HFFc6 (cell line): Measurements from ENCODE around the gene CHST13. TPM values are rescaled to one million over a fixed set of nuclear protein-coding genes. Genes with fewer than 3 reads are reported as not detected.

Experiments
- DNase-seq: peaks from one replicate; pipeline ENCODE4 v3.0.0-alpha.2; 2018
- H3K27ac Mint-ChIP-seq: 2 replicates; pipeline ENCODE4 v1.8.0; 2020; ENCODE audit warnings: mild to moderate bottlenecking, mixed read lengths
- H3K27me3 Mint-ChIP-seq: 2 replicates; pipeline ENCODE4 v1.8.0; 2021; ENCODE audit warnings: mild to moderate bottlenecking, moderate library complexity, mixed read lengths; ENCODE audit not compliant: insufficient read depth
- H3K36me3 Mint-ChIP-seq: 2 replicates; pipeline ENCODE4 v1.8.0; 2021; ENCODE audit warnings: low read depth, mixed read lengths
- H3K4me1 Mint-ChIP-seq: 2 replicates; pipeline ENCODE4 v1.8.0; 2020; ENCODE audit warnings: low read depth, mixed read lengths
- H3K4me3 Mint-ChIP-seq: 2 replicates; pipeline ENCODE4 v1.8.0; 2020; ENCODE audit warnings: mild to moderate bottlenecking, moderate library complexity, mixed read lengths
- H3K9me3 Mint-ChIP-seq: 2 replicates; pipeline ENCODE4 v1.8.0; 2020; ENCODE audit warnings: mild to moderate bottlenecking, mixed read lengths
- total RNA-seq, 6 experiments: library from RNA; stranded (reverse); fragmentation: NEBNext Ultra II Directional; extraction: Animal tissue kit (Norgen Biotek cat#: 25700); gene quantifications; 2 replicates in 1 of 6; 3 replicates in 5 of 6; pipeline ENCODE4 v1.2.3, GENCODE V29; 2021
- TF ChIP-seq, protein P1 (sequence below): fragments of 200-600 bp; sonication (generic); IDR thresholded peaks from 2 replicates; pipeline ENCODE4 v1.5.0; 2021; ENCODE audit warnings: antibody characterized with exemption, mild to moderate bottlenecking

The CHST13 gene
- total RNA-seq, 6 experiments from 2014 or later, result not detected

DNA sequence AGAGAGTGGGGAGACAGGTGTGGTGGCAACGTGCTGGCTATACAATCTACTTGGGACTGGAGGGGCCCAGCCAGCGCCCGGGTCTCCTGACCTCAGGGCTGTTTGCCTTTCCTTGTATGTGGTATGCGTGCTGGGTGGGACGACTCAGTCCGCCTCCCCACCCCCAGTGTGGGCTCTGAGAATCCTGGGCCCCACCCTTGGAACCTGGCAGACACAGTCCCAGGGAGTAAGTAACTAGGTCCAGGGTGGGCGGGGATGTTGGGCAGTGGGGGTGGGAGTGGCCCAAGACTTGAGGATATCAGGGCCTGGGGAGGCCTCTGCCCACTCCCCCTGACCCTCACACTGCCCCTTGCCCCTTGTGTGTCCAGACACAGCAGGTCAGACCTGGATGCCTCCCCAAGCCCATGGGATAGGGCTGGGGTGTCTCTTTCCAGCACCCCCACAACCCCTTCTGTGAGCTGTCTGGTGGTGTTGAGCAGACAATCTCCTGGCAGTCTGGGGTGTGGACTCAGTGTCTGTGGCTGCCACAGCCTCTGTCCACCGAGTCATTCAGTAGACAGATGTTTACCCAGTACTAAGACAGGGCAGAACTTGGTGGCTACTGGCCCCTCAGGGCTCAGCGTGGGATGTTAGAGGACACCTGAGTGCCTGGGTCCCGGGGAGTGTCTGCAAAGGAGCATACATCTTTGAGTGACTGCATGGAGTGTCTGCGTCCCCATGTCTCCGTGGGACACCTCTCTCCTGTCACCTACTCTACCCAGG lies 1.3 kb downstream of the CHST13 start:
- Mint-ChIP-seq H3K4me1 (no peaks in the 10 kb centered on the region), H3K27me3 (peaks cover 31% of the 10 kb centered on the region), H3K9me3 (no peaks in the 10 kb centered on the region), H3K27ac (no peak overlapping the region), H3K4me3 (no peak overlapping the region), H3K36me3 (no peaks in the 10 kb centered on the region)
- no peak for DNase-seq
- TF ChIP-seq, protein P1, sequence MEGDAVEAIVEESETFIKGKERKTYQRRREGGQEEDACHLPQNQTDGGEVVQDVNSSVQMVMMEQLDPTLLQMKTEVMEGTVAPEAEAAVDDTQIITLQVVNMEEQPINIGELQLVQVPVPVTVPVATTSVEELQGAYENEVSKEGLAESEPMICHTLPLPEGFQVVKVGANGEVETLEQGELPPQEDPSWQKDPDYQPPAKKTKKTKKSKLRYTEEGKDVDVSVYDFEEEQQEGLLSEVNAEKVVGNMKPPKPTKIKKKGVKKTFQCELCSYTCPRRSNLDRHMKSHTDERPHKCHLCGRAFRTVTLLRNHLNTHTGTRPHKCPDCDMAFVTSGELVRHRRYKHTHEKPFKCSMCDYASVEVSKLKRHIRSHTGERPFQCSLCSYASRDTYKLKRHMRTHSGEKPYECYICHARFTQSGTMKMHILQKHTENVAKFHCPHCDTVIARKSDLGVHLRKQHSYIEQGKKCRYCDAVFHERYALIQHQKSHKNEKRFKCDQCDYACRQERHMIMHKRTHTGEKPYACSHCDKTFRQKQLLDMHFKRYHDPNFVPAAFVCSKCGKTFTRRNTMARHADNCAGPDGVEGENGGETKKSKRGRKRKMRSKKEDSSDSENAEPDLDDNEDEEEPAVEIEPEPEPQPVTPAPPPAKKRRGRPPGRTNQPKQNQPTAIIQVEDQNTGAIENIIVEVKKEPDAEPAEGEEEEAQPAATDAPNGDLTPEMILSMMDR, result no peak

DNA sequence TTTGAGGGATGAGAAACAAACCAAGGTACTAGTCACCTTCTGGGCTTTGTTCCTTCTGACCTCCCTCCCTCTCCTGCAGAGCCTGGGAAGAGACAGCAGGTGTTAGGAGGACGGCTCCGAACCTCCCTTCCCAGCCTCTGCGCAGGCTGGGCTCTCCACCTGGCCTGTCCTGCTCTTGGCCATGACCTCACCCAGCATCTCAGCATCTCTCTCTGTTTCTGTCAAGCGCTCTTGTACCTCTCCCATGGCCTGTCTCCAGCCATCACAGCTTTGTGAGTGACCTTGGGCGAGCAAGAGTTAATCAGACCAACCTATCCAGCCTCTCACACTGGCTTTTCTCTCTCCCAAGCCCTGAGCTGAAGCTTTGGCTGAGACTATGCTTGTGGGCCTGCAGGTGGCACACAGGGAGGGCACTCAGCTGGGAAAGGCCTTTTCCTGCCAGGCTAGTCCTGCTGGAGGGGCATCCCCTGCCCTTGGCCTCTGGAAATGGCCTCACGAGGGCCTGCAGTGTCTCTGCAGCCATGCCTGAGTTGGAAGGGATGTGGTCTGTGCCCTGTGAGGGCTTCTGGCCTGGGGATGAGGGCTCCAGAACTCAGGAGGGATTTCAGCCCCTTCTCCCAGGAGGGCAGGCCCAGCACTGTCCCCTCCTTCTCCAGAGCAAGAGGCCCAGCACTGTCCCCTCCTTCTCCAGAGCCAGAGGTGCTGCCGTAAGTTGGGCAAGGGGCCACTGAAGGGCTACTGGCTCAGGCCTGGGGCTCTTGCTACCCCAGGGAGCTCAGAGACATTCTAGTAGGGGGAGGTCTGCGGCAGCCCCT lies 2.1 kb downstream of the CHST13 start:
- DNase-seq, result no peak
- Mint-ChIP-seq H3K36me3 (no peaks in the 10 kb centered on the region), H3K27me3 (peaks cover 31% of the 10 kb centered on the region), H3K4me3 (no peak overlapping the region), H3K9me3 (no peaks in the 10 kb centered on the region), H3K27ac (no peak overlapping the region), H3K4me1 (no peaks in the 10 kb centered on the region)
- TF ChIP-seq, protein P1, result no peak

DNA sequence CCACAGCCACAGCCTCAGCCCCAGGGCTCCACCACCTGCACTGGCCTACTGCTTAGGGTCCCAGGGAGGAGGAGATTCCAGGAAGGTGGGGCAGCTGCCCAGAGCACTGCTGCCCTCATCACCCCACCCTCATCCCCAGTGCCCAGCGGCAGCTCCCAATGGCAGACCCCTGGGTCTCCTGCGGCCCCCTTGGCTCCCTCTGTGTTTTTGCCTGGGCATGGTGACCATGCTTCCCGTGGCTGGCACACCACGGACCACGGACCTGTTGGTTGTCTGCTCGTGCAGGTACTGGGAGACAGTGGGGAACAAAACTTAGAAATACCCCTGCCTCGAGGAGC lies 2.7 kb downstream of the CHST13 start:
- H3K36me3 Mint-ChIP-seq, result no peaks in the 10 kb centered on the region
- no peak overlapping the region for H3K27ac Mint-ChIP-seq
- H3K4me3 Mint-ChIP-seq, result no peak overlapping the region
- TF ChIP-seq, protein P1, result no peak
- H3K9me3 Mint-ChIP-seq, result no peaks in the 10 kb centered on the region
- H3K4me1 Mint-ChIP-seq, result no peaks in the 10 kb centered on the region
- H3K27me3 Mint-ChIP-seq, result peaks cover 31% of the 10 kb centered on the region
- DNase-seq, result no peak

DNA sequence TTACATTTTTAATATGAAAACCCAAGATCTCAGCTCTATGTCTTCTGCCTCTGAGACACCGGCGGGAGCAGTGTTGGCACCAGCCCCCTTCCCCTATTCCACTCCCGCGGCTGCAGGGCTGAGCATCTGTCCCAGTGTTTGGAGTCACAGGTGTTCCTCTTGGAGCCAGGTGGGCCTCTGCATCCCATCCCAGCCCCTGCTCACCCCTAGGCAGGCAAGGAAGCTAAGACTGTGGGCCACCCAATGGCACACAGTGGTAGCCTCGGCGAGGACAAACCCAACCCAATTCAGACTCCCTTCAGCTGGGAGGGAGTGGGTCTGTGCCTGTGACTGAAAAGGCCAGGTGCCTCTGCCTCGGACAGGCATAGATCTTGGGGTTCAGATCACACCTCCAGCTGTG lies 3.1 kb downstream of the CHST13 start:
- DNase-seq, result no peak
- H3K4me1 Mint-ChIP-seq, result no peaks in the 10 kb centered on the region
- H3K27me3 Mint-ChIP-seq, result peaks cover 34% of the 10 kb centered on the region
- no peak overlapping the region for H3K4me3 Mint-ChIP-seq
- TF ChIP-seq, protein P1, result no peak
- no peaks in the 10 kb centered on the region for H3K9me3 Mint-ChIP-seq
- no peaks in the 10 kb centered on the region for H3K36me3 Mint-ChIP-seq
- H3K27ac Mint-ChIP-seq, result no peak overlapping the region

DNA sequence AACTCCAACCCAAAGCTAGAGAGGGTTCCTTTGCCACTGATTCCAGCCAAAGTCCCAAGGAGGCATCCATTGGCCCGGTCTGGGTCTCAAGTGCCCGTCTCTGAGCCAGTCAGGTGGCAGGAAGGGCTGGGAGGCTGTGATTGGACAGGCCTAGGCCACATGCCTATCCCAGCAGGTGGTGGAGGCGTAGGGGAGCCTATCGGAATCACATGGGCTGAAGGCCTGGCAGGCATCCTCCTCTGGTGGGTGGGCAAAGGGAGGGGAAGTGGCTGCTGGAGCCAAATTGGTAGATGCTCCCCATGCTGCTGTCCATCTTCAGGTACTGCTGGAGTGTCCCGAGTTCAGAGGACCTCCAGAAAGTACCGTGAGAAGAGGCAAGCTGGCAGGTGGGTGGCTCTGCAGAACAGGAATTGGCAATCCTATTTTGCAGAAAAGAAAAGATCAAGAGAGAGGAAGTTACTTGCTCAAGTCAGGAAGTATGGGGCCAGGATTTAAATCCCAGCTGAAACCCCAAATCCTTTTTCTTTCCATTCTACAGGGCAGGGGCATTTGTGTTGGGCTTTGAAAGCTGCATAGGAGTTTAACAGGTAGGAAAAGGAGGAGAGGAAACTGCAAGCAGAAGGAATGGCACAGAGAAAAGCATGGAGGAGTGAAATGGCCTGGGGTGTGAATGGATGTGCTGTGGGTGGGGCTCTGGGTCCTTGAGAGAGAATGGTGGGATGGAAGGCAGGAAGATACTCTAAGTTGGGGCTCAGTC lies 3.7 kb downstream of the CHST13 start:
- H3K36me3 Mint-ChIP-seq, result no peaks in the 10 kb centered on the region

More for the DNA sequence above, 3.7 kb downstream of the CHST13 start:
- H3K4me1 Mint-ChIP-seq, result no peaks in the 10 kb centered on the region
- no peak for DNase-seq
- H3K9me3 Mint-ChIP-seq, result no peaks in the 10 kb centered on the region
- H3K4me3 Mint-ChIP-seq, result no peak overlapping the region
- TF ChIP-seq, protein P1, result no peak
- H3K27me3 Mint-ChIP-seq, result peaks cover 33% of the 10 kb centered on the region
- H3K27ac Mint-ChIP-seq, result no peak overlapping the region
